AG20443 (cell line): Measurements from ENCODE around the gene OLAH.

ENCODE experiments used
- DNase-seq: peaks from one replicate; pipeline ENCODE4 v3.0.0; 2012; ENCODE audit warnings: low spot score, mixed read lengths

OLAH gene

DNA sequence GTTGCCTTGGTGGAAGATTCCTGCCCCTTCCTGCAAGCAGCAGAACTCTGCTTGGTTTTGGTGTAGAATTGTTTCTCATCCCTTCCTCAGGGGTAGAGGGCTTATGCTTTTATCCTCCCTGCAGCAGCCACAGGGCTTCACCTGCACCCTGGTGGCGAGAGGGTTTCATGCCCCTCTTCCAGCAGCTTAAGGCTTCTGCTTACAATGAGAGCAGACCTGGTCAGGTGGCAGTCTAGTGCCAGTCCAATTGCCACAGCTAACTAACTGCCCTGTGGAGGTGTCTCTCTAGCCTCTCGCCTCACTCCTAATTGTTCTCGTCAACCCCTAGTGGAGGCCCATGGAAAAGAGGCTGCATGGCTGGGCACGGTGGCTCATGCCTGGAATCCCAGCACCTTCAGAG is 25.5 kb downstream of the OLAH start:
- no peak for DNase-seq

DNA sequence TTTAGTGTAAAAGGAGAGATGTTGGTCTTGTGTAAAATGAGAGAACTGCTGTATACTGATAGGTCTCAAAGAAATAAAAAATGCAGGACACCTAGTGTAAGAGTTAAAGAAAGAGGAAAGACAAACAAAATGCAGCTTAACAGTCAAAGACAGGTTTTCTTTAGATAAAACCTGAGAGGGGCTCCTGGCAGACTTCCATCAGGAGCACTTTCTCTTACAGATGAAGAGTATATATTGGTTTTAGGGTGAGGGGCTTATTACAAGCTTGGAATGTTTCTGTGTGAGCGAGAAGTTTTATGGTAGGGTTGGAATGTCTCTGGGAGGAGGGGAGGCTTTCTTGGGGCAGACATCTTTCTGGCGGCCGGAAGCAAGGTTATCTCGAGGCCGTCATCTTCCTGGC is 28.6 kb downstream of the OLAH start:
- DNase-seq, result no peak

DNA sequence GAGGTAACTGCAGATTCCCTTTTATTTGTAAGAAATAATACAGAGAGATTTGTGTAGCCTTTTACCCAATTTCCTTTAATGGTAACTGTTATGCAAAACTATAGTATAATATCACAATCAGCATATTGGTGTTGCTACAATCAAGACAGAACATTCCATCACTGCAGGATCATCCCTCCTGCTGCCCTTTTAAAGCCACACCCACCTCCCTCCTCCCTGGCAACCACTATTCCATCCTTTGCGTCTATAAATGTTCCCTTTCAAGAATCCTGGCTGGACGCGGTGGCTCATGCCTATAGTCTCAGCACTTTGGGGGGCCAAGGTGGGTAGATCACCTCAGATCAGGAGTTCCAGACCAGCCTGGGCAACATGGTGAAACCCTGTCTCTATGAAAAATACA is 31.7 kb downstream of the OLAH start:
- DNase-seq, result no peak

DNA sequence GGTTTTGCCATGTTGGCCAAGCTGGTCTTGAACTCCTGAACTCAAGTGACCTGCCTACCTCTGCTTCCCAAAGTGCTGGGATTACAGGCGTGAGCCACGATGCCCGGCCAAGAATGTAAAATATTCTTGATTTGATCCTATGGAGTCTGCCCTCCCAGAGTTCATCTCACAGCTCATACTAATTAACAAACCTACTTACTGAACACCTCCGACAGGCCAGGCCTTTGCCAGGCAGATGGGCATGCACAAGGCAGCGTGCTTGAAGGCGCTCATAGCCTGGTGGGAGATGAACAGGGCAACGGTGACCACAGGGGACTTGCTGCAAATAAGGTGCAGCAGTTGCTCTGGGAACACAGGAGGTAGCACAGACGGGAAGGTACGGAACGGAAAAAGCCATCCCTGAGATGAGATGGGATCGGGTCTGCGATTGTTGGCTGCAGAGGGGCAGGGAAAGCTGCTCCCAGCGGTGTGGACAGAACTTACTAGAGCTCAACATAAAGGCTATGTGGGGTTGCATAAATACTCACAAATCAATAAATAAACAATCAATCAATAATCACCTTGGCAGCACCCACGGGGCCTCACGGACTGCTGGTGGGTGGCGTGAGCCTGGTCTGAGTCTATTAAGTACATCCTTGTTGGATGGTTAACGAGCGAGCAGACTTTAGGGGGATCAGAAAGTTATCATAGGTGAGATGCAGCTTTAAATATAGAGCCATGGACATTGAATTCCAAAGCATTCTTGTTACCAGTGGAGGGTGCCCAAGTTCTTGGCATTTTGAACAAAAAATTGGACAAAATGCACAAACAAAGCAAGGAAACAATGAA is 40.1 kb downstream of the OLAH start:
- peak; percentile 9 for DNase-seq

DNA sequence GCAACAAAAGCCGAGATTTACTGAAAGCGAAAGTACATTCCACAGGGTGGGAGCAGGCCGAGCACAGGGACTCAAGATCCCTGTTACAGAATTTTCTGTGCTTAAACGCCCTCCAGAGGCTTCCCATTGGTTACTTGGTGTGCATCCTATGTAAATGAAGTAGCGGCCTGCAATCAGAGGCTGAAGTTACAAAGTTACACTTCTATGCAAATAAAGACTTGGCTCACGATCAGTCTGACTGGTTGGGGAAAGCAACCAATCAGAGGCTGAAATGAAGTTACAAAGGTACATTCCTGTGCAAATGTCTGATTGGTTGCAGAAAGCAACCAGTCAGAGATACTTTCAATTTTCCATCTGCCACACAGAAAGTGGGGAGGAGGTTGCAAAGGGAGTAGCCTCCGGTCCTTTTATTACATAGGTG is 40.8 kb downstream of the OLAH start:
- peak; percentile 77 for DNase-seq

DNA sequence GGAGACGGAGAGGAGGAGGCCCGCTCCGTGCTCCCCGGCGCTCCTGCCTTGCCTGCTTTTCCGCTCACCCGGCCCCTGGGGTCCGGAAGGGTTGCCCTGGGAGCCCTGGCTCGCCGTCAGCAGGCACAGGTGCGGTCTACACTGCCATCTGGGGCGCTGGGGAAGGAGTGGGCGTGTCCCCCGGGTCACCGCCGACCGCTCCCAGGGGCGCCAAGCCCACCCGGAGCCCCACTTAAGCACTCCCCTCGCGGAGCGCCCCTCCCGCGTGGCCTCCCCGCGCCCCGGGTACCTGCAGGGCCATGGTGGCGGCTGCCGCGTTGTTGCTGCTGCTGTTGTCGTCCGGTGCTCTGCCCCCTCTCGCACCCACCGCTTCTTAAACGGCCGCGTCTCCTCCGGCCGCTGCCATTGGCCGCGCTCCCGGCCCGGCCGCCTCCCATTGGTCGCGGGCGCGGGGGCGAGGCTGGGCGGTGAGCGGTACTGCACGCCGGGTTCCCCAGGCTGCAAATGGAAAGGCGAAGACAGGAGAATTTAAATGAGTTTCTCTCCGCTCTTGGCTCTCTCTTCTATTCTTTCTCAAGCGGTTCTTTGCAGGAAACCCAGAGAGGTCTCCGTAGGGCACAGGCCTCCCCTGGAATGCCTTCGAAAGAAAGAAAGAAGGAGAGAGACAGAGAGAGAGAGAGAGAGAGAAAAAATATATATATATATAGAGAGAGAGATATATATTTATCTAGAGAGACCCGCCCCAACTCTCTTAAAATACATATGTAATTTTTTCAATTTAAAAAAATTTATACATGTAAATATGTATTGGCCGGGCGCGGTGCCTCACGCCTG is 44.9 kb downstream of the OLAH start, which contains the start of gene ACBD7:
TSS of gene ACBD7 (minus strand) at position 349 of the 834 bp plus-strand sequence. CDS start at position 301, 48 bp downstream.
- DNase-seq, result peak; percentile 96

DNA sequence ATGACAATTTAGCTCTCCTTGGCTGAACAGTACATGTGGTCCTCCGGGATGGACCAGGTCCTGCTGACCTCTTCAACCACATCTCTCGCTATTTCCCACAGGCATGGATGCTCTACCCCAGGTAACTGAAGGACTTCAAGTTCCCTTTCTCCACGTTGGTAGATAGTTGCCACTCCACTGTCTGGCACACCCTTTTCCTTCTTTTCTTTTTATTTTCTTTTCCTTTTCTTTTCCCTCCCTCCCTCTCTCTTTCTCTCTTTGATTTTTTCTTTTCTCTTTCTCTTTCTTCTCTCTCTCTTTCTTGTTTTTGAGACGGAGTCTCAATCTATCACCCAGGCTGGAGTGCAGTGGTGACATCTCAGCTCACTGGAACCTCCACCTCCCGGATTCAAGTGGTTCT is 47.7 kb downstream of the OLAH start:
- no peak for DNase-seq

DNA sequence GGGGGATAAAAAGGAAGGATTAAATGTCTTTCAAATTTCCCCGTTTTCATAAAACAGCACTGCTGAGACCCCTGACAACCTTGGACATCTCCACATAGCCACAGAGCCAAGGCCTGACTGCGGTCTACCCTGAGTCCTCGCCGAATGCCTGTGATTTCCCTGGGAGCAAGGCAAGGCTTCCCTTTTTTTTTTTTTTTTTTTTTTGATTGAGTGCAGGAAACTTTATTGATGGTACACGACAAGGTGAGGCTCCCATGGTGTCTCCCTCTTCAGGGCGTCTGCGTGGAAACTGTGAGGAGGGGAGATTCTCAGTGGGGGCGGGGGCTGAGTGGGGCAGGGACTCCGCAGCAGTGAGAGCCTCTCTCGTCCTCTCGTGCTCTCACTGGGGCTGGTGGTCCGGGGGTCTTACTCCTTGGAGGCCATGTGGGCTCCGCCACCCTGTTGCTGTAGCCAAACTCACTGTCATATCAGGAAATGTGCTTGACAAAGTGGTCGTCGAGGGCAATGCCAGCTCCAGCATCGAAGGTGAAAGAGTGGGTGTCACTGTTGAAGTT is 49.2 kb downstream of the OLAH start:
- no peak for DNase-seq

DNA sequence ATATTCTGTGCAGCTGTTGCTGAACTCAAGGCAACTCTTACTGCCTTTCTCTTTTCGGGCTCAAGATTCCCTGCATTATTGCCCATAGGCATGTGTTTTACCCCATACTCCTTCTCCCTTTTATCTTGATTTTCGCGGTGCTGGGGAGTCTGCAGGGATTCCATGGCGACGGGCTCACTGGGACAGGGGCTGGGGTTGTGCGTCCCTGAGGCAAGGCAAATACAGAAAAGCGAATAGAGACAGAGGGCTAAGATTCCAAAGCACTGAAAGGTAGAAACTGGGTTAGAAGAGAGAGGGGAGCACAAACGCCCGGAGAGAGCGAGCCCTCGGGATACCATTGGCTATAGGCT is 52.9 kb downstream of the OLAH start:
- DNase-seq, result no peak

DNA sequence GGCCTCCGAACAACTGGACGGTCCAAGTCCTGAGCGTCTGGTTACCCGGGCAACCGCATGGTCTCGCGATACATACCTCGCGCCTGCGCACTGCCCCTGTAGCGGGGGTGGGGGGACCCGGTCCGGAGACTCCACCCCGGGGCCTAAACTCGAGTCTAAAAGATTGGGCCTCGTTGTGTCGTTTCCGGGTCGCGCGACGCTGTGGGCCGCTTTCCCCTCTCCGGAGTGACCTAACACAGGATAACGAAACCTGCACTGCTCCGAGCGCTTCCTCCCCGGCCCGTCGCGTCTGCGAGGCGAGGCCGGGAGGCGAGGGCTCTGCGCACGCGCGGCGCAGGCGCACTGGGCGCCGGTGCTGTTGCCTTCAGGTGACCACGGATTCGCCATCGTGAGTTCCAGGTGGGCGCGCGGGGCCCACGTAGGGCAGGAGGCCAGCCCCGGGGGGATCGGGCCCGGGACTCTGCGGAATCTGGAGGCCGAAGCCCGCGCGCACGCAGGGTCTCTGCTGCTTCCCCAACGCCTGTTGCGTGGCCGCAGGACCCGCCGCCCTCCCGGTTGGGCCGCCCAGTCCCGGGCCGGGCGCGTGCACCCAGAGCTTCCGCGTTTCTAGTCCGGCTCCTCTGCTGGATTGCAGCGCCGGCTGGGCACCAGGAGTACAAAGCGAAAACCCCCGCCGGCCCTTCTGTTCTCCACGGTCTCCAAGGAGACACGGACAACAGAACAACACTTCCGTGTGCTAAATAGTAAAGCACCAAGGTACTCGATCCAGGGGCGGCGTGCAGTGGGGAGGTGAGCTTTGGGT is 53.5 kb downstream of the OLAH start, which contains the start of gene RPP38:
TSS of gene RPP38 (plus strand) at position 345 of the 802 bp plus-strand sequence. CDS start 5,960 bp downstream, outside the sequence.
- DNase-seq, result peak; percentile 100

DNA sequence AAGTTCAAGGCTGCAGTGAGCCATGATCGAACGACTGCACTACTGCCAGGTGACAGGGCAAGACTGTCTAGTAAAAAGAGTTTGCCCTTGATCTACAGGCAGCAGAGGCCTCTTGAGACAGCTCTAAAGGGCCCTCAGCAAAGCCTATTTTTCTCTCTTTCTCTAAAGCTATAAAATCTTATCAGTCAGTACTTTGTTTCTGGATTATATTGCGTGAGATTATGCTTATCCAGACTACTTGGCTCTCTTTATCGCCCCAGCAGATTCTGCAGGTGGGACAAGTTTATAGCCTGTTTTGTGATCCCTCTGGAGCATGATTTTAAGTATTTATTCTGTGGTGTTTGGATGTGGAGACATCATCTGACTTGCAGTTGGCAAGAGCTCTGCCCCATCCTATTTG is 56.1 kb downstream of the OLAH start:
- DNase-seq, result no peak

DNA sequence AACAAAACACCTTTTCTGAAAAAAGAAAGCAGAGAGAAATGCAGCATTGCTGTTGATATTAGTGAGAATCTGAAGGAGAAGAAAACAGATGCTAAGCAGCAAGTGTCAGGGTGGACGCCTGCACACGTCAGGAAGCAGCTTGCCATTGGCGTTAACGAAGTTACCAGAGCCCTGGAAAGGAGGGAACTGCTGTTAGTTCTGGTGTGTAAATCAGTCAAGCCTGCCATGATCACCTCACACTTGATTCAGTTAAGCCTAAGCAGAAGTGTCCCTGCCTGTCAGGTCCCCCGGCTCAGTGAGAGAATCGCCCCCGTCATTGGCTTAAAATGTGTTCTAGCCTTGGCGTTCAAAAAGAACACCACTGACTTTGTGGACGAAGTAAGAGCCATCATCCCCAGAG is 59.8 kb downstream of the OLAH start:
- DNase-seq, result no peak

DNA sequence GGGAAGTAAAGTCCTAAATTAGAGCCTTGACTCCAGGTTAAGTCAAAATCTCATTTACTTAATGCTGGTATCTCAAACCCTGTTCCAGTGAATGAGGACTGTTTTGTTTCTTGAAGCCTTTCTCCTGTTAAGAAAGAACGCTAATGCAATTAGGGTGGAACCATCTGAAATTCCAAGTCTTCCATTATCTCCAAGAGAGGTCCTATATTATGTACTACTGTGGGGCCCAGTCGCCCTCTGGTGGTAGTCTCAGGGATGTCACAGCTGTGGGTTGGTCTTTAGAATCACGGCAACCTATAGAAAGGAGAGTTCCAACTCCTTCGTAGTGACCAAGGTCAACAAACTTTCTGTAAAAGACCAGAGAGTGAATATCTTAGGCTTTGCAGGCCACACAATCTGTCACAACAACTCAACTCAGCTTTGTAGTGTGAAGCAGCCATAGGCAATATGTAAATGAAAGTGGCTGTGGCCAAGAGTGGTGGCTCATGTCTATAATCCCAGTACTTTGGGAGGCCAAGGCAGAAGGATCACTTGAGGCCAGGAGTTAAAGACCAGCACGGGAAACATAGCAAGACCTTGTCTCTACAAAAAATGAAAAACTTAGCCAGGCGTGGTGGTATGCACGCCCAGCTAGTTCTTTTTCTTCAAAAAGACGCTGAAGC is 62.7 kb downstream of the OLAH start:
- peak; percentile 65 for DNase-seq

DNA sequence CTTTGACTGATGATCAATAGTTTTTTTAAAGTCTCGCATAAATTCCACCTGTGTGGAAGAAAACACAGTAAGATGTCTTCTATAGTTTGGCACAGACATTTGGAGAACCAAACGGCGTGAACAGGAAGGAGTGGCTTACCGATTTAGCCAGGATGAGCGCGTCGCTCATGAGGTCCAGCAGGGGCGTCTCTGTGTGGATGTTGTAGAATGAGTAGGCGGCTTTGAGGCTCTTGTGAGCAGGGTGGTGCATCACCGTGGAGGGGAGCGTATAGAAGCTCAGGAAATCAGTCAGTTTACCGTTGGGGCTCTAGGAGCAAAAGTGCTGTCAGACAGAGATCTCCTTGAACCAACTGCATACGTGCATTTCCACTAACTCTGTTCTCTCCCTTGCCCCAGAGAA is 68.9 kb downstream of the OLAH start:
- DNase-seq, result no peak

DNA sequence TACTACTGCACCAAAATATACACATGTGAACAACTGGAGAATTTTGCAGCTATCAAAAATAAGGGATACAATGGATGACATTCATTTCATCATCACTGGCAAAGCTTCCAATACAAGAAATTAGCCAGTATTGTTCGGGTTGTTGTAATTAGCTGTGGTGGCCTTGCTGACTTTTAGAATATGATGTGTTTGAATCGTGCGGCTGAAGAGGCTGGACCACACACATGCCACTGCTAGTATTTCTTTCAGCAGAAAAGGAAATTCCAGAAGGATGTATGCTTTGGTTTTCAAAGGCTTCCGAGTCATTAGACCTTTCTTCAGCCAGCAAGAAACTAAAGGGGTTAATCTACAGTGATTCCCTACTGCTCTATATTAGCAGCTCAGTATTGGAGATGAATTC is 70.0 kb downstream of the OLAH start:
- no peak for DNase-seq

DNA sequence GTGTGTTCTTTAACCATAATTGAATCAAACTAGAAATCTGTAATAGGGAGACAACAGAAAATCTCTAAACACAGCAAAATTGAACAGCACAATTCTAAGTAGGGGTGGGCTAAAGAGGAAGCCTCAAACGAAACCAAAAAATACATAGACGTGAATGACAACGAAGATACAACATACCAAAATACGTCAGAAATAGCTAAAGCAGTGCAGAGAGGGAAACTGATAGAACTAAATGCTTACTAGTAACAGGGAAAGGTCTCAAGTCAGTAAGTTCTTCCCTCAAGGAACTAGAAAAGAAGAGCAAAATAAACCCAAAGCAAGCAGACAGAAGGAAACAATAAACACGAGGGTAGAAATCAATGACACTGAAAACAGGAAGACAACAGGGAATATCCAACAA is 72.5 kb downstream of the OLAH start:
- no peak for DNase-seq

DNA sequence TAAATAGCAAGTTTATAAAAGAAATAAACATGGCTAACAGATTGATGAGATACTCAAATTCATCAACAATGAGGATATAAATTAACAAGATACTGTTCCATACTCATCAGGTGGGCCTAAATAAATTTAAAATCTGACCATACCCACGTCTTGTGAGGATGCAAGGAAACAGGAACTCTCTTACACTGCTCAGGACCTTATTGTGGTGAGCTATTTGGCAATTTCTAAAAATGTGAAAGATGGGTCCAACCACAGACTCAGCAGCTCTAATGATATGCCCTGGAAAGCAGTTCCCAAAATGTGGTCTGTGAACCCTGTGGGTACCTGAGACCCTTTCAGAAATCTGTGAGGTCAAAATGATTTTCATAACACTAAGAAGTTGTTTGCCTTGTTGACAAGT is 74.9 kb downstream of the OLAH start:
- DNase-seq, result no peak

DNA sequence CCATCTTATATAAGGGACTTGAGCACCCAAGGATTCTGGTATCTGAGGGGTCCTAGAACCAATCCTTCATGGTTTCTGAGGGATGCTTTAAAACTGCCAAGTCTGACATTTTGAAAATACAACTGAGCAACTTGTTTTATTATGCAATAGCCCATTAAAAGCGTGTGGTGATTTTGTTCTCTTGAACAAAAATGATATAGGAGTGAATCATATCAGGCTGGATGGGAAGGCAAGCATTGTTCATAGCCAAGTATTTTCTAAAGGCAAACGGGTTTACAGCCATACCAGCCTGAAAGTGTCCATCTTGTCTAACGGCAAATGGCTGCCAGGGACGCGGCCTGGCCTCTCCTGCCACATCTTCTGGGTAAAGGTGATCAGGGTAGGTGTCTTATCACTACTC is 76.8 kb downstream of the OLAH start:
- DNase-seq, result peak; percentile 58

DNA sequence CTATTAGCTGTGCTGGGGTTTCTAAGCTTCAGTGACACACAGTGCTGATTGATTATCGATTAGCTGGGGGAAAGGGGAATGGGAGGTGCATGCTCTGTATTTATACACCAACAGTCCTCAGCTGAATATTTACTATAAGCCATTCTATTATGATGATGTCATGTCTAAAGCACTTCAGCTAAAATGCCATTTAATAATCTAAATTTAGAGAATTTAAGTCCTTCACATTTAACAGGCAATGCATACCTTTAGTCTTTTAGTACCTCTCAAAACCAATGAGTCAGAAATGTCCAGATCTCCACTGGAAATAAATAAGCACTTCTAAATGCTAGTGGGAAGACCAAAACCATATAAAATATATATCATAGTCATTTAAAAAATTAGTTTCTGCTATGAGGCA is 78.0 kb downstream of the OLAH start:
- DNase-seq, result no peak

DNA sequence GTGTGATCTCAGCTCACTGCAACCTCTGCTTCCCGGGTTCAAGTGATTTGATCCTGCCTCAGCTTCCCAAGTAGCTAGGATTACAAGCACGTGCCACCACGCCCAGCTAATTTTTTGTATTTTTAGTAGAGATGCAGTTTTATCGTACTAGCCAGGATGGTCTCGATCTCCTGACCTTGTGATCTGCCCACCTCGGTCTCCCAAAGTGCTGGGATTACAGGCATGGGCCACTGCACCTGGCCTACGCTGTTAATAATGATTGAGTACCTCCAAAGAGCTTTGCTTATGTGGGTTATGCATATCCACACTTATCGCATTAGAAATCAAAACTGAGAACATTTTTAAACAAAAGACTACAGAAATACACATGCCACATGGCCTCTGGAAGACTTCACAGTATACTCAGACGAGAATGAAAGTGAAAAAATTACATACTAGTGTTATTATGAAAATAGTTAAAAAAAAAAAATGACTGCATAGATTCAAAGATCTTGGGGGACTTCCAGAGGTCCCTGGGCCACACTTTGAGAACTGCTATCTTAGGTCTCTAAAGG is 78.8 kb downstream of the OLAH start:
- DNase-seq, result no peak
